Measurements from ENCODE around the gene NAIF1. TPM values are rescaled to one million over a fixed set of nuclear protein-coding genes. Genes with fewer than 3 reads are reported as not detected.

Gene NAIF1
- total and polyA plus RNA-seq, 10 of the 15 experiments (the other 5 are each of a cell fraction or from before 2014, with no cell fraction given) = 2.4 to 14.2 (median 7.1) TPM

- no peak for TF ChIP-seq JUND (IDR thresholded peaks at IDR 0.05; ENCODE audit: low read depth, low read length)
- peak; percentile 85 for TF ChIP-seq SP1 (IDR thresholded peaks at IDR 0.05; ENCODE audit: low read depth, low read length)
- peak; percentile 95; the same call in 1 of the 2 replicates for TF ChIP-seq NKRF (conservative IDR thresholded peaks at IDR 0.05)
- no peak for TF ChIP-seq CBX3 (IDR thresholded peaks at IDR 0.05; ENCODE audit: borderline replicate concordance, low read depth)
- no peak for TF ChIP-seq PML (IDR thresholded peaks at IDR 0.05; ENCODE audit: low read length)
- peak; percentile 79; the same call in 1 of the 2 replicates for TF ChIP-seq TAF1 (IDR thresholded peaks at IDR 0.05; ENCODE audit: borderline replicate concordance, low read depth, low read length)
- no peak for TF ChIP-seq ZNF217 (IDR thresholded peaks at IDR 0.05)
- TF ChIP-seq ZSCAN29 (IDR thresholded peaks at IDR 0.05) = 0 out of 2 replicates have a peak, but pooled peaks have one; percentile 21
- TF ChIP-seq RFX5 (IDR thresholded peaks at IDR 0.05; ENCODE audit: low read depth, low read length) = peak; percentile 39; the same call in 1 of the 2 replicates
- no peak for TF ChIP-seq REST (IDR thresholded peaks at IDR 0.05; ENCODE audit: low read depth, low read length)
- TF ChIP-seq PBX3 (IDR thresholded peaks at IDR 0.05; ENCODE audit: insufficient replicate concordance, low read depth, low read length) = peak; percentile 96
- no peak for TF ChIP-seq IRF5 (IDR thresholded peaks at IDR 0.05; ENCODE audit: borderline replicate concordance)
- TF ChIP-seq POLR2AphosphoS5 (IDR thresholded peaks at IDR 0.05; ENCODE audit: low read length) = 0 out of 2 replicates have a peak, but pooled peaks have one; percentile 46
- TF ChIP-seq HCFC1 (IDR thresholded peaks at IDR 0.05; ENCODE audit: low read length) = no peak
- peak; percentile 69; the same call in 1 of the 2 replicates for TF ChIP-seq PAX5 (IDR thresholded peaks at IDR 0.05; ENCODE audit: borderline replicate concordance, low read depth, low read length)
- TF ChIP-seq ZNF687 (IDR thresholded peaks at IDR 0.05) = peak; percentile 49
These were observed 695 bp upstream of the NAIF1 start, which contains the start of gene SLC25A25 (continued) for GRCh38 chr9:128067645-128068385.
